Measurements from ENCODE around the gene NME4.

- TF ChIP-seq CTCF (conservative IDR thresholded peaks at IDR 0.05) (no peak), EZH2 (IDR thresholded peaks at IDR 0.05; ENCODE audit: low read depth) (no peak)
These were observed 4.5 kb upstream of the NME4 start for GRCh38 chr16:392450-393030.

Data from PC-9 (cell line).